HepG2 (cell line): ENCODE data around the gene IRF1. TPM values are rescaled to one million over a fixed set of nuclear protein-coding genes. Genes with fewer than 3 reads are reported as not detected.

Experiments used
- CENPT ChIP-seq: sonication (generic); formaldehyde crosslinking; IDR thresholded peaks from 2 replicates; pipeline ENCODE4 v1.8.0; 2022; ENCODE audit warnings: low read depth, mild to moderate bottlenecking, moderate library complexity, missing genetic modification reagents
- EEA1 ChIP-seq: sonication (generic); formaldehyde crosslinking; IDR thresholded peaks from 2 replicates; pipeline ENCODE4 v1.5.1; 2020; ENCODE audit warnings: mild to moderate bottlenecking, missing genetic modification reagents, borderline replicate concordance
- FOXK1 ChIP-seq: sonication (generic); formaldehyde crosslinking; IDR thresholded peaks from 2 replicates; pipeline ENCODE4 v1.4.0; 2020; ENCODE audit warnings: low read depth, missing genetic modification reagents, borderline replicate concordance
- KLF12 ChIP-seq: sonication (generic); formaldehyde crosslinking; IDR thresholded peaks from 2 replicates; pipeline ENCODE4 v1.4.0; 2020; ENCODE audit warnings: missing genetic modification reagents, borderline replicate concordance
- MEF2D ChIP-seq: sonication (generic); formaldehyde crosslinking; IDR thresholded peaks from 2 replicates; pipeline ENCODE4 v1.5.1; 2020; ENCODE audit warnings: mild to moderate bottlenecking, missing genetic modification reagents
- NCOA5 ChIP-seq: sonication (generic); formaldehyde crosslinking; IDR thresholded peaks from 2 replicates; pipeline ENCODE4 v1.4.0; 2020; ENCODE audit warnings: missing genetic modification reagents
- NR2F1 ChIP-seq, 2 experiments: fragments of 450-650 bp in 1 of 2; formaldehyde crosslinking in 1 of 2; IDR thresholded peaks; 2 replicates each; pipeline versions ENCODE4 v1.5.0 to v1.6.1; 2016 to 2020; ENCODE audit warnings: mild to moderate bottlenecking in 1 of 2, missing compliant biosample characterization in 1 of 2, missing genetic modification reagents in 1 of 2, moderate library complexity in 1 of 2
- ONECUT2 ChIP-seq: sonication (generic); formaldehyde crosslinking; IDR thresholded peaks from 2 replicates; pipeline ENCODE4 v1.4.0; 2020; ENCODE audit warnings: missing genetic modification reagents
- RELA ChIP-seq: sonication (generic); formaldehyde crosslinking; IDR thresholded peaks from 2 replicates; pipeline ENCODE4 v1.4.0; 2020; ENCODE audit warnings: missing genetic modification reagents
- SOX6 ChIP-seq, 2 experiments: fragments of 450-650 bp in 1 of 2; sonication (generic) in 1 of 2; formaldehyde crosslinking in 1 of 2; IDR thresholded peaks; 2 replicates each; pipeline versions ENCODE4 v1.4.0 to v1.6.1; 2017 to 2020; ENCODE audit warnings: antibody characterized with exemption in 1 of 2, mild to moderate bottlenecking in 1 of 2, missing genetic modification reagents in 1 of 2
- TAF15 ChIP-seq: fragments of 200-400 bp; formaldehyde crosslinking; IDR thresholded peaks from one replicate; pipeline ENCODE4 v1.6.1; 2018; ENCODE audit warnings: mild to moderate bottlenecking, low read depth, low read length; ENCODE audit not compliant: poor library complexity, severe bottlenecking
- YEATS4 ChIP-seq: sonication (generic); formaldehyde crosslinking; IDR thresholded peaks from 2 replicates; pipeline ENCODE4 v1.4.0; 2020; ENCODE audit warnings: missing genetic modification reagents, borderline replicate concordance
- ZMAT3 ChIP-seq: sonication (generic); formaldehyde crosslinking; conservative IDR thresholded peaks from 2 replicates; pipeline ENCODE4 v1.7.0; 2021; ENCODE audit warnings: missing genetic modification reagents
- ZNF225 ChIP-seq: sonication (generic); formaldehyde crosslinking; IDR thresholded peaks from 2 replicates; pipeline ENCODE4 v1.4.0; 2020; ENCODE audit warnings: mild to moderate bottlenecking, missing genetic modification reagents
- ZNF644 ChIP-seq: IDR thresholded peaks from 2 replicates; pipeline ENCODE4 v1.6.1; 2016; ENCODE audit warnings: low read depth
- ZNF75D ChIP-seq: sonication (generic); formaldehyde crosslinking; IDR thresholded peaks from 2 replicates; pipeline ENCODE4 v1.8.1; 2023; ENCODE audit warnings: missing genetic modification reagents, mild to moderate bottlenecking, borderline replicate concordance
- ZNF775 ChIP-seq: sonication (generic); formaldehyde crosslinking; IDR thresholded peaks from 2 replicates; pipeline ENCODE4 v1.4.0; 2020; ENCODE audit warnings: missing genetic modification reagents, mild to moderate bottlenecking, moderate library complexity, borderline replicate concordance
- polyA plus RNA-seq, 8 experiments: library from polyadenylated mRNA; depleted of rRNA in 3 of 8; stranded (reverse) in 7 of 8; unstranded in 1 of 8; fragments of >200 nt; fragmentation: Illumina TruSeq in 4 of 8; extraction: Trizol in 4 of 8; gene quantifications; 2 replicates each; pipeline versions ENCODE4 v1.2.1 to v1.2.3, GENCODE V29; 2011 to 2016; ENCODE audit warnings: low read depth in 4 of 8, missing spikeins in 1 of 8, mixed read lengths in 1 of 8; ENCODE audit not compliant: insufficient read depth in 1 of 8
- total RNA-seq, 5 experiments: library from RNA; depleted of rRNA; stranded (reverse); fragments of >200 nt; fragmentation: Illumina TruSeq; extraction: Trizol; gene quantifications; 2 replicates each; pipeline ENCODE4 v1.2.3, GENCODE V29; 2016; ENCODE audit warnings: low read depth in 1 of 5
- TF ChIP-seq, protein P1 (sequence below): sonication (generic); formaldehyde crosslinking; conservative IDR thresholded peaks from 2 replicates; pipeline ENCODE4 v1.8.0; 2022; ENCODE audit warnings: low read depth, missing genetic modification reagents
- TF ChIP-seq, protein P2 (sequence below): sonication (generic); formaldehyde crosslinking; IDR thresholded peaks from 2 replicates; pipeline ENCODE4 v1.5.0; 2020; ENCODE audit warnings: missing genetic modification reagents
- TF ChIP-seq, protein P3 (sequence below): sonication (generic); formaldehyde crosslinking; IDR thresholded peaks from 2 replicates; pipeline ENCODE4 v1.4.0; 2020; ENCODE audit warnings: missing genetic modification reagents, borderline replicate concordance
- TF ChIP-seq, protein P4 (sequence below): IDR thresholded peaks from 2 replicates; pipeline ENCODE4 v1.6.1; 2016; ENCODE audit warnings: missing compliant biosample characterization, missing genetic modification reagents, borderline replicate concordance

Gene IRF1
- total and polyA plus RNA-seq, 2 of the 13 experiments (the other 11 are each of a cell fraction or from before 2014, with no cell fraction given): 4.1 to 8.8 TPM

DNA sequence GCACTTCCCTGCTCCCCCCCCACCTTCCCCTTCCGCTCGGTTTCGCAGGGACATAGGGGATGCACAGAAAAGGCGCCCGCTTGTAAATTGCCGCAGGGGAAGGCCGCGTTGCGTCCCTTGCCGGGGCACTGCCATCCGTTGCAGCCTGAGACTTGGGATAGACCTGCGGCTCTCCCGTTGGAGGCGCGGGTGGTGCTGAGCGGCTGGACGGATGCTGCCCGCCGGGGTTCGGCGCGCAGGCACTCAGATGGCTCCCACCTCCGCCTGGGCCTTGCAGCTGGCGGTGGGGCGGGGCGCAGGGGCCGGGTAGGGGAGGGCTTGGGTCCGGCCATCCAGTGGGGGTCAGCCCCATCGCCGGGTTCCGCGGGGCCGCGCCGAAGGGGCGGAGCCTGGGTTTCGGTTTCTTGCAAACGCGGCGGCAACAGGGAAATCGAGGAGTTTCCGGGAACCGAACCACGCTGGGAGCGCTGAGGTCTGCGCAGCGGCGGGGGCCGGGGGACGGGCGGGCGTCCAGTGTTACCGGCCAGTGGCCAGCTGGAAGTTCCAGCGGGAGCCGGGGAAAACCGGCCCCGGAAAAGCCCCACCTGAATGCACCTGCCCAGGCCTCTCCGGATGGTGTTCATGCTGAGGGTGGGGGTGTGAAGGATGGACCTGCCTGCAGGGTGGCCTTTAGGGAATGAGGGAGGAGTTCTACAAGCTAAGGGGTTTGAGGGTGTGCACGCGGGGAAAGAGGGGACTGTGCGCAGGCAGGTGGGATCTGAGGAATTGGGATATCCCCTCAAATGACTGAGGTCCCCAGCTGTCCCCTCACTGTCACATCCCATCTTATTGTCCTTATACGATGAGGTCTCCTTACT, 6.3 kb upstream of the IRF1 start (continued):
- TF ChIP-seq, protein P1, sequence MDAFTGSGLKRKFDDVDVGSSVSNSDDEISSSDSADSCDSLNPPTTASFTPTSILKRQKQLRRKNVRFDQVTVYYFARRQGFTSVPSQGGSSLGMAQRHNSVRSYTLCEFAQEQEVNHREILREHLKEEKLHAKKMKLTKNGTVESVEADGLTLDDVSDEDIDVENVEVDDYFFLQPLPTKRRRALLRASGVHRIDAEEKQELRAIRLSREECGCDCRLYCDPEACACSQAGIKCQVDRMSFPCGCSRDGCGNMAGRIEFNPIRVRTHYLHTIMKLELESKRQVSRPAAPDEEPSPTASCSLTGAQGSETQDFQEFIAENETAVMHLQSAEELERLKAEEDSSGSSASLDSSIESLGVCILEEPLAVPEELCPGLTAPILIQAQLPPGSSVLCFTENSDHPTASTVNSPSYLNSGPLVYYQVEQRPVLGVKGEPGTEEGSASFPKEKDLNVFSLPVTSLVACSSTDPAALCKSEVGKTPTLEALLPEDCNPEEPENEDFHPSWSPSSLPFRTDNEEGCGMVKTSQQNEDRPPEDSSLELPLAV: no peak
- no peak for TF ChIP-seq FOXK1 (CRISPR knock-in tag)
- no peak for TF ChIP-seq ONECUT2 (CRISPR knock-in tag)
- TF ChIP-seq KLF12 (CRISPR knock-in tag): 0 out of 2 replicates have a peak, but pooled peaks have one; percentile 5
- no peak for TF ChIP-seq ZNF75D (CRISPR knock-in tag)
- TF ChIP-seq NCOA5 (CRISPR knock-in tag): no peak
- TF ChIP-seq ZNF775 (CRISPR knock-in tag): no peak
- no peak; the same call in 1 of the 2 replicates for TF ChIP-seq ZNF225 (CRISPR knock-in tag)
- TF ChIP-seq MEF2D: no peak
- no peak for TF ChIP-seq NR2F1 (CRISPR knock-in tag; IDR thresholded peaks at IDR 0.05)
- TF ChIP-seq ZNF644 (CRISPR knock-in tag): no peak
- no peak for TF ChIP-seq EEA1 (CRISPR knock-in tag)
- TF ChIP-seq, protein P2, sequence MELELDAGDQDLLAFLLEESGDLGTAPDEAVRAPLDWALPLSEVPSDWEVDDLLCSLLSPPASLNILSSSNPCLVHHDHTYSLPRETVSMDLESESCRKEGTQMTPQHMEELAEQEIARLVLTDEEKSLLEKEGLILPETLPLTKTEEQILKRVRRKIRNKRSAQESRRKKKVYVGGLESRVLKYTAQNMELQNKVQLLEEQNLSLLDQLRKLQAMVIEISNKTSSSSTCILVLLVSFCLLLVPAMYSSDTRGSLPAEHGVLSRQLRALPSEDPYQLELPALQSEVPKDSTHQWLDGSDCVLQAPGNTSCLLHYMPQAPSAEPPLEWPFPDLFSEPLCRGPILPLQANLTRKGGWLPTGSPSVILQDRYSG (CRISPR knock-in tag): no peak
- TF ChIP-seq, protein P3, sequence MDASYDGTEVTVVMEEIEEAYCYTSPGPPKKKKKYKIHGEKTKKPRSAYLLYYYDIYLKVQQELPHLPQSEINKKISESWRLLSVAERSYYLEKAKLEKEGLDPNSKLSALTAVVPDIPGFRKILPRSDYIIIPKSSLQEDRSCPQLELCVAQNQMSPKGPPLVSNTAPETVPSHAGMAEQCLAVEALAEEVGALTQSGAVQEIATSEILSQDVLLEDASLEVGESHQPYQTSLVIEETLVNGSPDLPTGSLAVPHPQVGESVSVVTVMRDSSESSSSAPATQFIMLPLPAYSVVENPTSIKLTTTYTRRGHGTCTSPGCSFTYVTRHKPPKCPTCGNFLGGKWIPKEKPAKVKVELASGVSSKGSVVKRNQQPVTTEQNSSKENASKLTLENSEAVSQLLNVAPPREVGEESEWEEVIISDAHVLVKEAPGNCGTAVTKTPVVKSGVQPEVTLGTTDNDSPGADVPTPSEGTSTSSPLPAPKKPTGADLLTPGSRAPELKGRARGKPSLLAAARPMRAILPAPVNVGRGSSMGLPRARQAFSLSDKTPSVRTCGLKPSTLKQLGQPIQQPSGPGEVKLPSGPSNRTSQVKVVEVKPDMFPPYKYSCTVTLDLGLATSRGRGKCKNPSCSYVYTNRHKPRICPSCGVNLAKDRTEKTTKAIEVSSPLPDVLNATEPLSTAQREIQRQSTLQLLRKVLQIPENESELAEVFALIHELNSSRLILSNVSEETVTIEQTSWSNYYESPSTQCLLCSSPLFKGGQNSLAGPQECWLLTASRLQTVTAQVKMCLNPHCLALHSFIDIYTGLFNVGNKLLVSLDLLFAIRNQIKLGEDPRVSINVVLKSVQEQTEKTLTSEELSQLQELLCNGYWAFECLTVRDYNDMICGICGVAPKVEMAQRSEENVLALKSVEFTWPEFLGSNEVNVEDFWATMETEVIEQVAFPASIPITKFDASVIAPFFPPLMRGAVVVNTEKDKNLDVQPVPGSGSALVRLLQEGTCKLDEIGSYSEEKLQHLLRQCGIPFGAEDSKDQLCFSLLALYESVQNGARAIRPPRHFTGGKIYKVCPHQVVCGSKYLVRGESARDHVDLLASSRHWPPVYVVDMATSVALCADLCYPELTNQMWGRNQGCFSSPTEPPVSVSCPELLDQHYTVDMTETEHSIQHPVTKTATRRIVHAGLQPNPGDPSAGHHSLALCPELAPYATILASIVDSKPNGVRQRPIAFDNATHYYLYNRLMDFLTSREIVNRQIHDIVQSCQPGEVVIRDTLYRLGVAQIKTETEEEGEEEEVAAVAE (CRISPR knock-in tag): no peak
- TF ChIP-seq, protein P4, sequence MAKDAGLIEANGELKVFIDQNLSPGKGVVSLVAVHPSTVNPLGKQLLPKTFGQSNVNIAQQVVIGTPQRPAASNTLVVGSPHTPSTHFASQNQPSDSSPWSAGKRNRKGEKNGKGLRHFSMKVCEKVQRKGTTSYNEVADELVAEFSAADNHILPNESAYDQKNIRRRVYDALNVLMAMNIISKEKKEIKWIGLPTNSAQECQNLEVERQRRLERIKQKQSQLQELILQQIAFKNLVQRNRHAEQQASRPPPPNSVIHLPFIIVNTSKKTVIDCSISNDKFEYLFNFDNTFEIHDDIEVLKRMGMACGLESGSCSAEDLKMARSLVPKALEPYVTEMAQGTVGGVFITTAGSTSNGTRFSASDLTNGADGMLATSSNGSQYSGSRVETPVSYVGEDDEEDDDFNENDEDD (CRISPR knock-in tag): no peak
- no peak for TF ChIP-seq RELA (CRISPR knock-in tag)
- TF ChIP-seq SOX6 (IDR thresholded peaks at IDR 0.05): no peak
- TF ChIP-seq SOX6 (CRISPR knock-in tag; IDR thresholded peaks at IDR 0.05): no peak; the same call in 1 of the 2 replicates
- TF ChIP-seq CENPT (CRISPR knock-in tag): no peak
- no peak; the same call in 1 of the 2 replicates for TF ChIP-seq YEATS4 (CRISPR knock-in tag)
- no peak for TF ChIP-seq ZMAT3 (CRISPR knock-in tag)
- no peak for TF ChIP-seq TAF15
